HuH-7.5 (cell line): ENCODE data around the gene SMURF1.

Experiments
- DNase-seq: peaks from one replicate; pipeline ENCODE4 v3.0.0; 2011; ENCODE audit warnings: low spot score

The SMURF1 gene

DNA sequence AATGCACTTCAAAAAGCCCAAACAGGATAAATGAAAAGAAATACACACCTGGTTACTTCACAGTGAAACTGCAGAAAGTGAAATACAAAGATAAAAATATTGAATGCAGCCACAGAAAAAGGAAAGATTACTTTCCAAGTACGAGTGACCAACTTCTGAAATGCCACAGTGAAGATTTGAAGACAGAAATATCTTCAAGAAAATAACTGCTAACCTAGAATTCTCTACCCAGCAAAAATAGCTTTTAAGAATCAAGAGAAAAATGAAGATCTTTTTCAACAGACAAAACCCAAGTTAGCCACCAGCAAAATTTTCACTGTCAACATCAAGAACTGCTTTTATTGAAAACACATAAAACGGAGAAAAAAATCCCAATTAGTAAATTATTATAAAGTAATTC lies 46.2 kb downstream of the SMURF1 start:
- DNase-seq = no peak

GRCh38 chr7:99096124-99096887 lies 47.6 kb downstream of the SMURF1 start:
- no peak for DNase-seq

DNA sequence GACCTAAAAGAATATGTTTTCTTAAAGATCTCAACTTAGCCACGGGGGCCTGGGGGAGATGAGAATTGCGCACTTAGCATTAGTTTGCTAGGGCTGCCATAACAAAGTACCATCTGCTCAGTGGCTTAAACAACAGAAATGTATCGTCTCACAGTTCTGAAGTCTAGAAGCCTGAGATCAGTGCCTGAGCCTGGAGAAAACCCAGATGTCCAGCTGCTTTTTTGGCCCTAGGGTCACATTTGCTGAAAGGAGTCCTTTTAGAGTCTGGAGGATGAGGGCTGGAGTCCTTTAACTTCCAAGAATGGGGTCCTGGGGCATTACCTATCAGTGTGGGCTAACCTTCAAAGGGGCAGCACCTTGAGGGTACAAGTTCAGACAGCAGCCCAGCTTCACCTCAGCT lies 48.2 kb downstream of the SMURF1 start:
- no peak for DNase-seq

DNA sequence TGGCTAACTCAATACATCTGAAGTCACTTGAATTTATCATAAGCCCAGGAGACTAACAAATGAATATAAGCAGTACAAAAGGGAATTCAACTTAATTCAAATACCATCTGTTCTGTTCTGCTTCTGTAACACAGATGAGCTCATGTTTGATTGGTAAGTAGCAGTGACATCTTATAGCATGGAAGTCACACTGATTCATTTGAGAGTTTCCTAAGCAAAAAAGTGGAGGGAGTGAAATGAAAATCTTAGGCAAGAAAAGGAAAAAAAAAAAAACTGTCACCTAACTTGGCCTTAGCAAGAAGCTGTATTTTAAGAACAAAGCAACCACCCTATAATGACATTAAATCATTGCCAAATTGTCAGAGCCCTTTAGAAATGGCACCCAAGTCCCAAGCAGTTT lies 49.5 kb downstream of the SMURF1 start:
- no peak for DNase-seq

GRCh38 chr7:99092064-99092720 lies 51.7 kb downstream of the SMURF1 start:
- DNase-seq = peak; percentile 45

- no peak for DNase-seq
Observed at GRCh38 chr7:99090771-99091542, 53.0 kb downstream of the SMURF1 start.

GRCh38 chr7:99089914-99090629 lies 53.8 kb downstream of the SMURF1 start:
- DNase-seq = no peak

- no peak for DNase-seq
Observed at GRCh38 chr7:99086944-99087343, 57.0 kb downstream of the SMURF1 start.

DNA sequence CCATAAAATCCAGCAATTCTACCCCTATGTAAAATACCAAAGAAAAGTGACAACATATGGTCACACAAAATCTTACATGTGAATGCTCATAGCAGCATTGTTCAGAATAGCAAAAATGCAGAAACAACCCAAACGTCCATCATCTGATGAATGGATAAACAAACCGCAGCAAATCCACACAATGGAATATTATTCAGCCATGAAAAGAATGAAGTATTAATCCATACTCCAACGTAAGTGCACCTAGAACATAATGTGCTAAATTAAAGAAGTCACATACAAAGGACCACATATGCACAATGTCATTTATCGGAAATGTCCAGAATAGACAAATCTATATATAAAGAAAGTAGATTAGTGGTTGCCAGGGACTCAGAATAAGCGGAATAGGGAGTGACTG lies 57.4 kb downstream of the SMURF1 start:
- no peak for DNase-seq

DNA sequence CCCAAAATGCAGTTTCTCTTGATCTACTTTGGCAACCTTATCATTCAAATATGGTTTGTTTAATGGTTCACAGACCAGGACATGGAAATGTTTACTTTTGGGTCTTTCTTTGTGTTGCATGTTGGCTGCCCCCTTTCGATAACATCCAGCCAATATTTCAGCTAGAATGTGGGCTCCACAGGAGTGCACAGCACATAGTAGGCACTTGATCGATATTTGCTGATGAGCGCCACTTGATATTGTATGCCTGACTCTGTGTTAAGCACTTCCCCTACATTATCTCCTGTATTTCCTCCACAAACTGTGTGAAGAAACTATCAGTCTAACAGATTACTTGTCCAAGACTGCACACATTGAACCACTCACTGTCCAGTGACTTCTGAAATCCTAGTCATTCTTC lies 60.2 kb downstream of the SMURF1 start:
- no peak for DNase-seq

DNA sequence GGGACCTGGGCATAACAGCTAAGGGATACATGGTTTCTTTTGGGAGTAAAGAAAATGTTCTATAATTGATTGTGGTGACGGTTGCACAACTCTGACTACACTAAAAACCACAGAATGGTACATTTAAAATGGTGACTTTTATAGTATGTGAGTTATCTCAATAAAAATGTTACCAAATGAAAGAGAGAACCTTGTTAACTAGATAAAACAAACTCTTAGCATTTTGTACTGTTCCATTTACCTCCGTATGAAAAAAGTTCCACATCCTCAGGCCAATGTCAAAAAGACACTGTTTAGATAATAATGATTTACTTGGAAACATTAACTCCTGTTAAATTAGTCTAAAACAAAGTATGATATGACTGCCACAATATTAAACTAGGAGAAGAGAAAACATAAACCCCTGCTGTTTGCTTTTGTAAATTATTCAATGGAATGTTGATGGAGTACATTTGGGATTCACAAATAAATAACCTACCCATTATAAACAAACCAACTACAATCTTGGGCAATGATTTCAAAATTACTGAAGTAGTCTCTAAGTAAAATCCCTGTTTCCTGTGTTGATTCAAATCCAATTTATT lies 60.7 kb downstream of the SMURF1 start:
- DNase-seq = no peak

GRCh38 chr7:99080679-99081078 lies 63.2 kb downstream of the SMURF1 start:
- no peak for DNase-seq

GRCh38 chr7:99079104-99079503 lies 64.8 kb downstream of the SMURF1 start:
- no peak for DNase-seq

GRCh38 chr7:99078416-99078815 lies 65.5 kb downstream of the SMURF1 start:
- DNase-seq = no peak

- no peak for DNase-seq
Observed at GRCh38 chr7:99076615-99077014, 67.3 kb downstream of the SMURF1 start.

GRCh38 chr7:99073839-99074446 lies 70.0 kb downstream of the SMURF1 start:
- DNase-seq = no peak

DNA sequence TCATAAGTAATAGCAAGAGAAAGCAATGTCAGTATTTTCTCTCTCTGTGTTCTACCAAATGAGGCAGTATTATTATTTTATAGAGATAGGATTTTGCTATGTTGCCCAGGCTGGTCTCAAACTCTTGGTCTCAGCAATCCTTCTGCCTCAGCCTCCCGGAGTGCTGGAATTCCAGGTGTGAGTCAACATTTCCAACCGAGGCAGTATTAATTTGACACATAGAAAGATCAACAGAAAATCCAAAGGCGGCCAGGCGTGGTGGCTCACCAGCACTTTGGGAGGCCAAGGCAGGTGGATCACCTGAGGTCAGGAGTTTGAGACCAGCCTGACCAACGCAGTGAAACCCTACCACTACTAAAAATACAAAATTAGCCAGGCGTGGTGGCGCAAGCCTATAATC lies 71.8 kb downstream of the SMURF1 start:
- no peak for DNase-seq

- no peak for DNase-seq
Observed at GRCh38 chr7:99070361-99070760, 73.5 kb downstream of the SMURF1 start.

- DNase-seq = no peak
Observed at GRCh38 chr7:99061001-99061776, 82.7 kb downstream of the SMURF1 start.

DNA sequence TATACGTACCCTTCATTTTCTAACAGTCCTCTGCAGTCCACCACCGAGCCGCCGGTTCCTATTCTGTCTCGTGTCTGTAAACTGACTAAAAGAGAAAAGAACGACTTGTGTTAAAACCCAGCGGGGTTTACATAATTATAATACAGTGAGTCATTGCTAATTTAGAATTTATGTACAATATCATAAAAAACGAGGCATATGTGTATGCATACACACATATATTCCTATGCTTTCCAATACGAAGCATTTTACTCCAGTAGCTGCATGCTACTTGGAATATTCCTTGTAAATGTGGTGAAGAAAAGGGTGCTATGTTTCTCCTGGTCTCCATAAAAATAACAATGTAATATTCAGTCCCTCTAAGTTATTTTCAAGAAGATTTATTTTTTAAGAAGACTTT lies 89.1 kb downstream of the SMURF1 start:
- no peak for DNase-seq

GRCh38 chr7:99050971-99051370 lies 92.9 kb downstream of the SMURF1 start:
- DNase-seq = no peak
